ENCODE data around the gene RTF1.

Gene RTF1

GRCh38 chr15:41501931-41502794 lies 85.3 kb downstream of the RTF1 start:
- H3K4me1 ChIP-seq (ENCODE audit: control insufficient read depth, low read depth, low read length), result peaks cover 6% of the 10 kb centered on the region
- H3K36me3 ChIP-seq (ENCODE audit: control insufficient read depth, low read depth, low read length), result no peaks in the 10 kb centered on the region
- H3K9ac ChIP-seq (ENCODE audit: low read length), result no peak overlapping the region
- no peaks in the 10 kb centered on the region for H3K9me3 ChIP-seq (ENCODE audit: control insufficient read depth, low read depth, low read length)
- peaks cover 97% of the 10 kb centered on the region for H3K27me3 ChIP-seq (ENCODE audit: control insufficient read depth, insufficient read depth, low read length)
- H3K4me3 ChIP-seq (ENCODE audit: low read length), result peak overlapping the region; percentile 48
- H3K27ac ChIP-seq (ENCODE audit: low read length), result no peak overlapping the region

GRCh38 chr15:41502795-41503668 lies 86.1 kb downstream of the RTF1 start:
- Histone ChIP-seq H3K4me3 (ENCODE audit: low read length) (peak overlapping the region; percentile 48), H3K27ac (ENCODE audit: low read length) (no peak overlapping the region), H3K36me3 (ENCODE audit: control insufficient read depth, low read depth, low read length) (no peaks in the 10 kb centered on the region), H3K9me3 (ENCODE audit: control insufficient read depth, low read depth, low read length) (no peaks in the 10 kb centered on the region), H3K9ac (ENCODE audit: low read length) (no peak overlapping the region), H3K4me1 (ENCODE audit: control insufficient read depth, low read depth, low read length) (peaks cover 6% of the 10 kb centered on the region), H3K27me3 (ENCODE audit: control insufficient read depth, insufficient read depth, low read length) (peaks cover 97% of the 10 kb centered on the region)

GRCh38 chr15:41503669-41504010 lies 86.7 kb downstream of the RTF1 start:
- H3K4me3 ChIP-seq (ENCODE audit: low read length), result no peak overlapping the region
- peaks cover 95% of the 10 kb centered on the region for H3K27me3 ChIP-seq (ENCODE audit: control insufficient read depth, insufficient read depth, low read length)
- no peaks in the 10 kb centered on the region for H3K36me3 ChIP-seq (ENCODE audit: control insufficient read depth, low read depth, low read length)
- H3K9ac ChIP-seq (ENCODE audit: low read length), result no peak overlapping the region
- no peak overlapping the region for H3K27ac ChIP-seq (ENCODE audit: low read length)
- peaks cover 6% of the 10 kb centered on the region for H3K4me1 ChIP-seq (ENCODE audit: control insufficient read depth, low read depth, low read length)
- no peaks in the 10 kb centered on the region for H3K9me3 ChIP-seq (ENCODE audit: control insufficient read depth, low read depth, low read length)

- Histone ChIP-seq H3K36me3 (ENCODE audit: control insufficient read depth, low read depth, low read length) (no peaks in the 10 kb centered on the region), H3K9ac (ENCODE audit: low read length) (no peak overlapping the region), H3K4me3 (ENCODE audit: low read length) (no peak overlapping the region), H3K4me1 (ENCODE audit: control insufficient read depth, low read depth, low read length) (peaks cover 6% of the 10 kb centered on the region), H3K27me3 (ENCODE audit: control insufficient read depth, insufficient read depth, low read length) (peaks cover 95% of the 10 kb centered on the region), H3K27ac (ENCODE audit: low read length) (no peak overlapping the region), H3K9me3 (ENCODE audit: control insufficient read depth, low read depth, low read length) (no peaks in the 10 kb centered on the region)
Observed at GRCh38 chr15:41504751-41505492, 88.0 kb downstream of the RTF1 start.

GRCh38 chr15:41505776-41506175 lies 88.9 kb downstream of the RTF1 start:
- Histone ChIP-seq H3K4me1 (ENCODE audit: control insufficient read depth, low read depth, low read length) (peaks cover 6% of the 10 kb centered on the region), H3K27me3 (ENCODE audit: control insufficient read depth, insufficient read depth, low read length) (peaks cover 95% of the 10 kb centered on the region), H3K9me3 (ENCODE audit: control insufficient read depth, low read depth, low read length) (no peaks in the 10 kb centered on the region), H3K4me3 (ENCODE audit: low read length) (no peak overlapping the region), H3K9ac (ENCODE audit: low read length) (no peak overlapping the region), H3K36me3 (ENCODE audit: control insufficient read depth, low read depth, low read length) (no peaks in the 10 kb centered on the region), H3K27ac (ENCODE audit: low read length) (no peak overlapping the region)

- Histone ChIP-seq H3K27me3 (ENCODE audit: control insufficient read depth, insufficient read depth, low read length) (peaks cover 95% of the 10 kb centered on the region), H3K4me3 (ENCODE audit: low read length) (no peak overlapping the region)
Observed at GRCh38 chr15:41506796-41507341, 90.0 kb downstream of the RTF1 start.

GRCh38 chr15:41507820-41508290 lies 91.0 kb downstream of the RTF1 start:
- Histone ChIP-seq H3K4me3 (ENCODE audit: low read length) (no peak overlapping the region), H3K4me1 (ENCODE audit: control insufficient read depth, low read depth, low read length) (peaks cover 6% of the 10 kb centered on the region)

More at GRCh38 chr15:41506796-41507341, 90.0 kb downstream of the RTF1 start:
- no peaks in the 10 kb centered on the region for H3K36me3 ChIP-seq (ENCODE audit: control insufficient read depth, low read depth, low read length)
- no peak overlapping the region for H3K27ac ChIP-seq (ENCODE audit: low read length)
- H3K9ac ChIP-seq (ENCODE audit: low read length), result no peak overlapping the region
- H3K9me3 ChIP-seq (ENCODE audit: control insufficient read depth, low read depth, low read length), result no peaks in the 10 kb centered on the region
- peaks cover 3% of the 10 kb centered on the region for H3K4me1 ChIP-seq (ENCODE audit: control insufficient read depth, low read depth, low read length)

GRCh38 chr15:41510728-41511127 lies 93.8 kb downstream of the RTF1 start:
- H3K27ac ChIP-seq (ENCODE audit: low read length), result no peak overlapping the region
- peaks cover 6% of the 10 kb centered on the region for H3K4me1 ChIP-seq (ENCODE audit: control insufficient read depth, low read depth, low read length)
- H3K4me3 ChIP-seq (ENCODE audit: low read length), result peak overlapping the region; percentile 24
- no peaks in the 10 kb centered on the region for H3K9me3 ChIP-seq (ENCODE audit: control insufficient read depth, low read depth, low read length)
- H3K27me3 ChIP-seq (ENCODE audit: control insufficient read depth, insufficient read depth, low read length), result peaks cover 86% of the 10 kb centered on the region
- H3K9ac ChIP-seq (ENCODE audit: low read length), result no peak overlapping the region
- H3K36me3 ChIP-seq (ENCODE audit: control insufficient read depth, low read depth, low read length), result no peaks in the 10 kb centered on the region

More at GRCh38 chr15:41507820-41508290, 91.0 kb downstream of the RTF1 start:
- Histone ChIP-seq H3K9ac (ENCODE audit: low read length) (no peak overlapping the region), H3K27ac (ENCODE audit: low read length) (no peak overlapping the region), H3K36me3 (ENCODE audit: control insufficient read depth, low read depth, low read length) (no peaks in the 10 kb centered on the region), H3K27me3 (ENCODE audit: control insufficient read depth, insufficient read depth, low read length) (peaks cover 95% of the 10 kb centered on the region), H3K9me3 (ENCODE audit: control insufficient read depth, low read depth, low read length) (no peaks in the 10 kb centered on the region)

- Histone ChIP-seq H3K4me1 (ENCODE audit: control insufficient read depth, low read depth, low read length) (peaks cover 6% of the 10 kb centered on the region), H3K27ac (ENCODE audit: low read length) (no peak overlapping the region), H3K9me3 (ENCODE audit: control insufficient read depth, low read depth, low read length) (no peaks in the 10 kb centered on the region), H3K9ac (ENCODE audit: low read length) (no peak overlapping the region), H3K27me3 (ENCODE audit: control insufficient read depth, insufficient read depth, low read length) (peaks cover 80% of the 10 kb centered on the region), H3K4me3 (ENCODE audit: low read length) (peak overlapping the region; percentile 24), H3K36me3 (ENCODE audit: control insufficient read depth, low read depth, low read length) (no peaks in the 10 kb centered on the region)
Observed at GRCh38 chr15:41511331-41511898, 94.5 kb downstream of the RTF1 start.

GRCh38 chr15:41511899-41512369 lies 95.0 kb downstream of the RTF1 start:
- H3K9ac ChIP-seq (ENCODE audit: low read length), result no peak overlapping the region
- peak overlapping the region; percentile 52 for H3K4me3 ChIP-seq (ENCODE audit: low read length)
- H3K9me3 ChIP-seq (ENCODE audit: control insufficient read depth, low read depth, low read length), result no peaks in the 10 kb centered on the region
- H3K27me3 ChIP-seq (ENCODE audit: control insufficient read depth, insufficient read depth, low read length), result peaks cover 77% of the 10 kb centered on the region
- H3K27ac ChIP-seq (ENCODE audit: low read length), result no peak overlapping the region
- no peaks in the 10 kb centered on the region for H3K36me3 ChIP-seq (ENCODE audit: control insufficient read depth, low read depth, low read length)
- peaks cover 6% of the 10 kb centered on the region for H3K4me1 ChIP-seq (ENCODE audit: control insufficient read depth, low read depth, low read length)

Data from iPS-18a (cell line).